CD4-positive, alpha-beta T cell (primary cell): ENCODE results near the gene WDR59. TPM values are rescaled to one million over a fixed set of nuclear protein-coding genes. Genes with fewer than 3 reads are reported as not detected.

Experiments used
- ATAC-seq: fragments of 200-7000 bp; cut with Tn5 transposase; one replicate; pipeline ENCODE4 v1.10.0; 2022; ENCODE audit warnings: mild to moderate bottlenecking; ENCODE audit not compliant: poor library complexity
- CTCF ChIA-PET: fragments of 350-600 bp; sonication (Branson Sonifier 250); formaldehyde crosslinking; loops from one replicate; lab custom pipeline; 2021; ENCODE audit warnings: antibody characterized with exemption, inconsistent platforms; lab: Charles Lee
- POLR2A ChIA-PET: fragments of 350-600 bp; sonication (Branson Sonifier 250); formaldehyde crosslinking; loops from one replicate; lab custom pipeline; 2021; ENCODE audit warnings: antibody characterized with exemption, inconsistent platforms; lab: Charles Lee
- DNase-seq, 14 experiments: peaks; one replicate each; pipeline ENCODE4 v3.0.0-alpha.2; 2013 to 2020; ENCODE audit warnings: mixed read lengths in 2 of 14
- H3K27ac ChIP-seq, 2 donors: one replicate each; pipeline versions ENCODE4 v1.5.1 to v1.7.0; 2013; ENCODE audit warnings: low read length in 2 of 2, low read depth in 1 of 2, mild to moderate bottlenecking in 1 of 2
- H3K27me3 ChIP-seq, 2 experiments: 1 replicate in 1 of 2; 2 replicates in 1 of 2; pipeline versions ENCODE4 v1.6.1 to v1.7.0; 2013; ENCODE audit warnings: low read length in 2 of 2, control low read depth in 1 of 2, mild to moderate bottlenecking in 1 of 2, moderate library complexity in 1 of 2; ENCODE audit not compliant: insufficient read depth in 2 of 2, control insufficient read depth in 1 of 2
- H3K36me3 ChIP-seq: one replicate; pipeline ENCODE4 v1.6.1; 2013; ENCODE audit warnings: low read length, control low read depth; ENCODE audit not compliant: insufficient read depth
- H3K4me1 ChIP-seq: one replicate; pipeline ENCODE4 v1.6.1; 2013; ENCODE audit warnings: low read length, control low read depth; ENCODE audit not compliant: insufficient read depth
- H3K4me3 ChIP-seq: one replicate; pipeline ENCODE4 v1.5.1; 2013; ENCODE audit warnings: mild to moderate bottlenecking, low read length, moderate library complexity
- H3K9me3 ChIP-seq, 2 experiments: 1 replicate in 1 of 2; 2 replicates in 1 of 2; pipeline versions ENCODE4 v1.6.1 to v1.7.0; 2013; ENCODE audit warnings: low read length in 2 of 2, mild to moderate bottlenecking in 2 of 2, control low read depth in 1 of 2, moderate library complexity in 1 of 2; ENCODE audit not compliant: control insufficient read depth in 1 of 2, insufficient read depth in 1 of 2
- H3K27ac Mint-ChIP-seq: one replicate; pipeline ENCODE4 v1.8.0; 2020; ENCODE audit warnings: mixed read lengths
- H3K27me3 Mint-ChIP-seq: one replicate; pipeline ENCODE4 v1.8.0; 2021; ENCODE audit warnings: mixed read lengths
- H3K36me3 Mint-ChIP-seq: one replicate; pipeline ENCODE4 v1.8.0; 2021; ENCODE audit warnings: low read depth, mixed read lengths
- H3K4me1 Mint-ChIP-seq: one replicate; pipeline ENCODE4 v1.8.0; 2021; ENCODE audit warnings: low read depth, mixed read lengths
- H3K4me3 Mint-ChIP-seq: one replicate; pipeline ENCODE4 v1.8.0; 2020; ENCODE audit warnings: mild to moderate bottlenecking, mixed read lengths
- H3K9me3 Mint-ChIP-seq: one replicate; pipeline ENCODE4 v1.8.0; 2020; ENCODE audit warnings: mixed read lengths
- intact Hi-C, 2 experiments: fragments of 100-400 bp; cut with DNase I in 1 of 2; cut with micrococcal nuclease in 1 of 2; formaldehyde crosslinking; loops; one replicate each; pipeline versions ENCODE4 v1.15.1 to v1.9.0; 2023 to 2025; cut with DNase I, micrococcal nuclease
- total RNA-seq, 174 experiments: library from RNA in 2 of 174; stranded (reverse) in 2 of 174; gene quantifications; one replicate each; pipeline ENCODE4 v1.2.3 and lab custom pipeline; 2021 to 2026
- TF ChIP-seq, protein P1 (sequence below): fragments of 200-600 bp; IDR thresholded peaks from one replicate; pipeline ENCODE4 v1.8.0; 2022; ENCODE audit warnings: antibody characterized with exemption, mild to moderate bottlenecking

Gene WDR59
- total RNA-seq, 2 experiments from 2014 or later: 60.2 to 67.2 TPM

- CTCF ChIA-PET: interaction anchor here (1.0 to 2.7 kb wide), 3 partner anchors 13 to 100 kb away, joined by 4 to 14 read pairs (median 9); partner anchors contain the start of gene ZNRF1
- Mint-ChIP-seq H3K4me1 (peaks cover 25% of the 10 kb centered on the region), H3K4me3 (peak overlapping the region; percentile 59), H3K27me3 (no peaks in the 10 kb centered on the region), H3K9me3 (no peaks in the 10 kb centered on the region), H3K36me3 (no peaks in the 10 kb centered on the region), H3K27ac (peak overlapping the region; percentile 70)
- TF ChIP-seq, protein P1, sequence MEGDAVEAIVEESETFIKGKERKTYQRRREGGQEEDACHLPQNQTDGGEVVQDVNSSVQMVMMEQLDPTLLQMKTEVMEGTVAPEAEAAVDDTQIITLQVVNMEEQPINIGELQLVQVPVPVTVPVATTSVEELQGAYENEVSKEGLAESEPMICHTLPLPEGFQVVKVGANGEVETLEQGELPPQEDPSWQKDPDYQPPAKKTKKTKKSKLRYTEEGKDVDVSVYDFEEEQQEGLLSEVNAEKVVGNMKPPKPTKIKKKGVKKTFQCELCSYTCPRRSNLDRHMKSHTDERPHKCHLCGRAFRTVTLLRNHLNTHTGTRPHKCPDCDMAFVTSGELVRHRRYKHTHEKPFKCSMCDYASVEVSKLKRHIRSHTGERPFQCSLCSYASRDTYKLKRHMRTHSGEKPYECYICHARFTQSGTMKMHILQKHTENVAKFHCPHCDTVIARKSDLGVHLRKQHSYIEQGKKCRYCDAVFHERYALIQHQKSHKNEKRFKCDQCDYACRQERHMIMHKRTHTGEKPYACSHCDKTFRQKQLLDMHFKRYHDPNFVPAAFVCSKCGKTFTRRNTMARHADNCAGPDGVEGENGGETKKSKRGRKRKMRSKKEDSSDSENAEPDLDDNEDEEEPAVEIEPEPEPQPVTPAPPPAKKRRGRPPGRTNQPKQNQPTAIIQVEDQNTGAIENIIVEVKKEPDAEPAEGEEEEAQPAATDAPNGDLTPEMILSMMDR: no peak
- Histone ChIP-seq H3K27me3 (no peaks in the 10 kb centered on the region), H3K36me3 (no peaks in the 10 kb centered on the region), H3K27ac (peak overlapping the region in 1 of 2 donors; percentile 37), H3K4me3 (peak overlapping the region; percentile 15), H3K4me1 (peaks cover 17% of the 10 kb centered on the region), H3K9me3 (no peaks in the 10 kb centered on the region)
- intact Hi-C loops: no loop called here
- ATAC-seq (peak; percentile 91), DNase-seq (peak in 7 of 14 experiments; percentile 7 to 83 (median 16))
- POLR2A ChIA-PET: interaction anchor here (0.6 to 2.5 kb wide), 6 partner anchors 13 to 312 kb away, joined by 3 to 9 read pairs (median 3); partner anchors contain the start of genes WDR59 and ZNRF1
Observed at GRCh38 chr16:75011634-75012307, 26.8 kb upstream of the WDR59 start.

DNA sequence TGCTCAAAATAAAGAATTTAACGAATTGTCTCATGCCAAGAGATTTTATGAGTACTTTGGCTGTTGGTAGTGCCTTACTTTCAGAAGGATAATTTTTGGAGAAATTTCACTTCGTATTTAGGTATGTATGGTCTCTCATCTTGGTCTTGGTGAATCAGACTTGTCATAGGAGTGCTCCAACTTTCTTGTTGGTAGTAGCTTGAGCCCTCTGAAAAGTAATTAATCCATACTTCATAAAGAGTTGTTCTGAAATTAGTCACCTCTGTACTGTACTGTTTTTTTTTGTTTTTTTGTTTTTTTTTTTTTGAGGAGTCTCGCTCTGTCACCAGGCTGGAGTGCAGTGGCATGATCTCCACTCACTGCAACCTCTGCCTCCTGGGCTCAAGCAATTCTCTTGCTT, 25.5 kb upstream of the WDR59 start:
- ATAC-seq: no peak

GRCh38 chr16:75007443-75007842, 22.5 kb upstream of the WDR59 start:
- CTCF ChIA-PET: interaction anchor here (2.7 kb wide), 1 partner anchor 104 kb away, joined by 8 read pairs; no protein-coding TSS in a partner anchor
- Histone ChIP-seq H3K36me3 (no peaks in the 10 kb centered on the region), H3K27me3 (no peaks in the 10 kb centered on the region), H3K4me3 (no peak overlapping the region), H3K27ac (no peak overlapping the region), H3K4me1 (peaks cover 12% of the 10 kb centered on the region), H3K9me3 (no peaks in the 10 kb centered on the region)
- no peaks in the 10 kb centered on the region for H3K27me3 Mint-ChIP-seq
- H3K36me3 Mint-ChIP-seq: no peaks in the 10 kb centered on the region
- intact Hi-C loops: no loop called here
- H3K9me3 Mint-ChIP-seq: no peaks in the 10 kb centered on the region
- DNase-seq: no peak
- peaks cover 12% of the 10 kb centered on the region for H3K4me1 Mint-ChIP-seq
- H3K4me3 Mint-ChIP-seq: no peak overlapping the region
- TF ChIP-seq, protein P1: no peak
- POLR2A ChIA-PET: interaction anchor here (1.3 kb wide), 1 partner anchor 10 kb away, joined by 3 read pairs; no protein-coding TSS in a partner anchor
- ATAC-seq: no peak
- H3K27ac Mint-ChIP-seq: no peak overlapping the region

More for the DNA sequence above, 25.5 kb upstream of the WDR59 start:
- H3K27me3 ChIP-seq: no peaks in the 10 kb centered on the region
- Mint-ChIP-seq H3K4me1 (peaks cover 25% of the 10 kb centered on the region), H3K9me3 (no peaks in the 10 kb centered on the region), H3K27me3 (no peaks in the 10 kb centered on the region), H3K27ac (no peak overlapping the region), H3K4me3 (no peak overlapping the region), H3K36me3 (no peaks in the 10 kb centered on the region)
- H3K36me3 ChIP-seq: no peaks in the 10 kb centered on the region
- POLR2A ChIA-PET: interaction anchor here (1.0 to 1.3 kb wide), 3 partner anchors 9 to 98 kb away, joined by 3 read pairs; no protein-coding TSS in a partner anchor
- CTCF ChIA-PET: interaction anchor here (0.6 to 2.7 kb wide), 2 partner anchors 12 to 507 kb away, joined by 3 to 14 read pairs; partner anchors contain the start of gene ZNRF1
- intact Hi-C loops: no loop called here
- no peak for DNase-seq
- peaks cover 17% of the 10 kb centered on the region for H3K4me1 ChIP-seq
- H3K4me3 ChIP-seq: no peak overlapping the region
- H3K9me3 ChIP-seq: no peaks in the 10 kb centered on the region
- TF ChIP-seq, protein P1: no peak
- H3K27ac ChIP-seq: no peak overlapping the region
